DND-41 (cell line): Measurements from ENCODE around the gene REEP6.

Experiments
- CTCF ChIP-seq: IDR thresholded peaks from 2 replicates; pipeline ENCODE4 v1.5.1; 2012; ENCODE audit warnings: borderline replicate concordance, low read length, moderate library complexity, mild to moderate bottlenecking; ENCODE audit not compliant: poor library complexity, severe bottlenecking; ENCODE audit errors: extremely low read depth
- EZH2 ChIP-seq: IDR thresholded peaks from 3 replicates; pipeline ENCODE4 v1.6.1; 2012; ENCODE audit warnings: borderline replicate concordance, low read depth, mild to moderate bottlenecking, moderate library complexity, low read length, inconsistent platforms; ENCODE audit not compliant: severe bottlenecking

DNA sequence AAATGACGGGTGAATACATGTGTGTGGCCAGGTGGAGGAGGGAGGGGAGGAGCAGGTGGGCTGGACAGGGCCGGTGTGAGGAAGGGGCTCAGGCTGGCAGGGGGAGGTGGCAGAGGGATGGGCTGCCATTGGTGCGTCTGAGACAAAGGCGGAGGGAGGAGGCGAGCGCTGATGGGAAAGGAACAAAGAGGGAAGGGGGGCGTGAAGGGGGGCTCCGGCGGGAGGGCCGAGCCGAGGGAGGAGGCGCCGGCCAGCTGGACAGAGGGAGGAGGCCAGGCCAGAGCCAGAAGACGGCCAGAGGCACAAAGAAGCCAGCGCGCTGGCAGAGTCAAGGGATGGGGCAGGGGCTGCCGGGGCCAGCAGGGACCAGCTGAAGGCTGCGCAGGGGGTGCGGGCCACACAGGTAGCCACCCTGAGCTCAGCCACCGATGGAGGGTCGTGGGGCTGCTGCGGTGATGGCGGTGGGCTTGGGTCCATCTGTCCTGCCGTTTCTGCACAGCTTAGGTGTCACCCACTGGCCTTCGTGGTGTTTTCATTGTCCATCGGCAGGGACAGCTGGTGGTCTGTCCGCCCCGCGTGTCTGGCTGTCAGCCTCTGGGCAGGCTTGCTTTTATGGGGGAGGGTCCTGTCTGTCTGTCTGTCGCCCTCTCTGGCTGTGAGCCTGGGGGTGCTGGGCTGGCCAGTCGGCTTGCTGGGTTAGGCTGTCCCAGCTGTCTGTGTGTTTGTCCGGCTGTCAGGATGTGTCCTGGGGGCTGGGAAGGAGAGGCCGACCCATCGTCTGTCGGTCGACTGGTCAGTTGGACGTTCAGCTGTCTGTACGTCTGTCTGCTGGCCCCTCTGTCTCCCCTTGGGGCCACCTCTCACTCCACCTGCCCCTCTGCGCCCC, 38.8 kb upstream of the REEP6 start:
- TF ChIP-seq EZH2 (no peak), CTCF (no peak)
